Raji (cell line): ENCODE measurements around the gene PLEKHA6.

Experiments used
- POLR2A ChIP-seq: IDR thresholded peaks from 2 replicates; pipeline ENCODE4 v1.6.1; 2011; ENCODE audit warnings: low read depth, low read length, control low read depth; ENCODE audit not compliant: insufficient read depth

The PLEKHA6 gene

DNA sequence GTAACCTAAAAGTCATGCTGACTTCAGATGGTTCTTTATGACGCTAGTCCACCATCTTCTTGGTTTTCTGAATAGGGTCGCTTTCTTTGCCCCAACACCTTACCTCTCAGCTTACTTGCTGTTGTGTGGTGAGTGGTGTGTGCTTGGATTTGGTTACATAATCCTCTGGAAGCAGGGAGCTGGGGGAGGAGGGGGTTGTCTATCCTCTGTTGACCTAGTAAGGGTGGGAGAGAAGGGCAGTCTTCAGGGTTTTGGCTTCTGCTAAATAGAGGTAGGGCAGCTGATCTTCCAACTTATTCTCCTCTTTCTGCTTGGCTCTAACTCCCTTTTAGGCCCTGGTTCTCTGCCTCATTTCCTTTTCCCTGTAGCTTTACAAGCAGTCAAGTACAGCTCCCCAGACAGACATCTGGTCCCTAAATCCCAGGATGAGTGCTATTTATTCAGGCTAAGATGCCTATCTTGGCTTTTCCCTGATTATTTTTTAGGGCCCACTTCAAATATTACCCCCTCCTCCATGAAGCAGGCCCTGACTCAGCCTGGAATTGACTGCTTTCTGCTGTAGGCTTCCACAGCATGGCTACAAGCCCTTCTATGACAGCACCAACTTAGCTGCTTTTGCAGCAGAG is 187.2 kb downstream of the PLEKHA6 start:
- no peak for TF ChIP-seq POLR2A

DNA sequence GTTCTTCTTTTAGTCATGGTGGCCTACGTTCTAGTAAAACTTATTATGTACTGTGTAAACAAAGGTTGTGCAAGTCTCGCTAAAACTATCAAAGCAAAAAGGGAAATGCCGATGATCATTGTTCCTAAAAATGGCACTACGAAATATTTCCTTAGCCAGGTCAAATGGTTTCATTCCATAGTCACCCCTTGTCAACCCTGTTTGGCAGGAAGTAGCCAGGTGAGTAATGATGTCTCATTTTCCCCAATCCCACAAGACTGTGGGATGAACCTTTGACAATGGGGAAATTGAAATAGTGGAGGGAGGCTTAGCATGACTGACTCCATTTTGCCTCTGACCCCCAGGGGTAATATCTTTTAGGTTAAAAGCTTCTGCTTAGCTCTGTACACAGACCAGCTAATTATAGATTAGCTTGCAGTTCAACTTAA is 188.0 kb downstream of the PLEKHA6 start:
- no peak for TF ChIP-seq POLR2A

DNA sequence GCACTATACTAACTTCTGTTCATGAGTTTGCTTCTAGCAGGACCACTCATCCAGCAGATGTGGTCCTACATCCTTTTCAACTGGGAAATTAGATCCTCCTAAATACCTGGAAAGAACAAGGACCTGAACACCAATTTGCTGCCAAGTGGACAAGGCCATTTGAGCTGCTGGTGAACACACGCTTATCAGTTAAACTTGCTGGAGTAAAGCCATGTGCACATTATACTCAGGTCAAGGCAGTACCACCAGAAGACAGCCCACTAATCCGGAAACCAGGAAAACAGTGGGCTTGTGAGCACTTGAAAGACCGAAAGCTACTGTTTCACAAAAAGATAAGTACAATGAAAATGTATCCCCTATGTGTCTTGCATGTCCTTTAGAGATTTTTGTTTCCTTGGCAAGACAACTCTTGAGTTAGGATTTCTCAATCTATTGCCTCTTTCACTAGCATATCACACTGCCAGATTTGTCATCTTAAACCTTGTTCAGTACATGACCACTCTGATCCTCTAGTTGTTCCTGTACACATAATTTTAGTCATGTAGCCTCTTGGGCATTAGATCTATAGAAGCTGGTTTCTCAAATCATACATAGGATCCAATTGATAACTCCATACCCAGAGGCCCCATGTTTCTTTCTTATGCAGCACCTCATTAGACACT is 189.1 kb downstream of the PLEKHA6 start:
- TF ChIP-seq POLR2A: no peak

DNA sequence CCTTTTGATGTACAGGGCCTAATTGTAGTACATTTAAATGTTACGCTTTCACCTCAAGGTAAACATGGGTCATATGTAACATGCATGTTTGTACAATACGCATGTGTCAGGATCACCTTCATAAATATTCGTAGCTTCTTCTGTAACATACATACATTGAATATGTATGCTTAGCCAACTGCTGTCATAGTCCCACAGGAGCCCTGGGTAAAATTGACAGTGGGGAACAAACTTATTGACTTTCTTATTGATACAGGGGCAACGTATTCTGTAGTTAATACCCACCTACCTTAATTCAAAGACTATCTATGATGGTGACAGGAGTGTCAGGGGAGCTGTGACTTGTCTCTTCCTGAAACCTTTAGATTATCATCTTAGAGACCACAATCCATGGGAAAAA is 189.9 kb downstream of the PLEKHA6 start:
- TF ChIP-seq POLR2A: no peak
